HEK293 (cell line): ENCODE data around the gene PAK4.

Experiments
- CTCF ChIA-PET: fragments of 350-600 bp; formaldehyde crosslinking; extraction: SDS; loops from one replicate; lab custom pipeline; 2021; ENCODE audit warnings: antibody characterized with exemption; lab: Yijun Ruan, JAX
- POLR2A ChIA-PET: fragments of 300-600 bp; formaldehyde crosslinking; extraction: SDS; loops from one replicate; lab custom pipeline; 2020; ENCODE audit warnings: antibody characterized with exemption, inconsistent platforms; lab: Yijun Ruan, JAX
- H3K27ac ChIP-seq: fragments of 200-500 bp; sonication (Bioruptor generic); 2 replicates; pipeline ENCODE4 v1.5.1; 2014; ENCODE audit warnings: low read depth, low read length, control low read depth, inconsistent platforms; ENCODE audit errors: extremely low read depth
- H3K36me3 ChIP-seq, 2 experiments: fragments of 200-500 bp in 1 of 2; sonication (Bioruptor generic) in 1 of 2; 1 replicate in 1 of 2; 2 replicates in 1 of 2; pipeline ENCODE4 v1.5.1; 2014 to 2017; ENCODE audit warnings: inconsistent platforms in 2 of 2, low read length in 2 of 2; ENCODE audit not compliant: control insufficient read depth in 2 of 2, insufficient read depth in 1 of 2
- H3K4me1 ChIP-seq: fragments of 200-500 bp; sonication (Bioruptor generic); 2 replicates; pipeline ENCODE4 v1.5.1; 2014; ENCODE audit warnings: mild to moderate bottlenecking, low read length, inconsistent platforms; ENCODE audit not compliant: control insufficient read depth, insufficient read depth
- H3K4me3 ChIP-seq: 2 replicates; pipeline ENCODE4 v1.5.1; 2011; ENCODE audit warnings: low read depth, mild to moderate bottlenecking, control low read depth, low read length, moderate library complexity
- H3K9me3 ChIP-seq: fragments of 200-500 bp; sonication (Bioruptor generic); 2 replicates; pipeline ENCODE4 v1.5.1; 2014; ENCODE audit warnings: low read depth, low read length, inconsistent platforms; ENCODE audit not compliant: control insufficient read depth, insufficient read depth
- GFI1B ChIP-seq: fragments of 450-650 bp; formaldehyde crosslinking; IDR thresholded peaks from 2 replicates; pipeline ENCODE4 v1.5.1; 2016; ENCODE audit warnings: missing biosample characterization, missing genetic modification characterization
- GLI2 ChIP-seq: fragments of 450-650 bp; formaldehyde crosslinking; IDR thresholded peaks from 2 replicates; pipeline ENCODE4; 2017; ENCODE audit warnings: missing biosample characterization, missing genetic modification characterization, low read depth, borderline replicate concordance
- HIC1 ChIP-seq: fragments of 450-650 bp; formaldehyde crosslinking; IDR thresholded peaks from 2 replicates; pipeline ENCODE4 v1.5.1; 2016; ENCODE audit warnings: missing biosample characterization, missing genetic modification characterization
- HOXA7 ChIP-seq: sonication (generic); formaldehyde crosslinking; IDR thresholded peaks from 2 replicates; pipeline ENCODE4 v1.8.1; 2022; ENCODE audit warnings: missing genetic modification reagents, borderline replicate concordance
- MYNN ChIP-seq: fragments of 450-650 bp; formaldehyde crosslinking; IDR thresholded peaks from 2 replicates; pipeline ENCODE4 v1.5.1; 2016; ENCODE audit warnings: missing biosample characterization, missing genetic modification characterization, borderline replicate concordance
- PATZ1 ChIP-seq: fragments of 450-650 bp; formaldehyde crosslinking; IDR thresholded peaks from 2 replicates; pipeline ENCODE4 v1.5.1; 2016; ENCODE audit warnings: missing biosample characterization, missing genetic modification characterization
- PRDM2 ChIP-seq: fragments of 450-650 bp; formaldehyde crosslinking; IDR thresholded peaks from 2 replicates; pipeline ENCODE4 v1.5.1; 2016; ENCODE audit warnings: missing biosample characterization, missing genetic modification characterization, borderline replicate concordance
- SP2 ChIP-seq: fragments of 450-650 bp; formaldehyde crosslinking; IDR thresholded peaks from 2 replicates; pipeline ENCODE4 v1.5.1; 2016; ENCODE audit warnings: missing biosample characterization, missing genetic modification characterization
- ZBTB1 ChIP-seq: fragments of 450-650 bp; formaldehyde crosslinking; IDR thresholded peaks from 2 replicates; pipeline ENCODE4 v1.5.1; 2016; ENCODE audit warnings: missing biosample characterization, missing genetic modification characterization
- ZBTB49 ChIP-seq: fragments of 450-650 bp; formaldehyde crosslinking; IDR thresholded peaks from 2 replicates; pipeline ENCODE4 v1.5.1; 2016; ENCODE audit warnings: missing biosample characterization, missing genetic modification characterization, low read depth
- ZBTB7A ChIP-seq: fragments of 450-650 bp; formaldehyde crosslinking; IDR thresholded peaks from 2 replicates; pipeline ENCODE4 v1.5.1; 2016; ENCODE audit warnings: low read depth, missing biosample characterization, missing genetic modification characterization
- ZFHX2 ChIP-seq: fragments of 450-650 bp; formaldehyde crosslinking; conservative IDR thresholded peaks from 2 replicates; pipeline ENCODE4 v1.5.1; 2016; ENCODE audit warnings: missing biosample characterization, missing genetic modification characterization
- ZNF114 ChIP-seq: fragments of 450-650 bp; formaldehyde crosslinking; IDR thresholded peaks from 2 replicates; pipeline ENCODE4 v1.5.0; 2017; ENCODE audit warnings: missing biosample characterization, missing genetic modification characterization
- ZNF138 ChIP-seq: fragments of 450-650 bp; formaldehyde crosslinking; IDR thresholded peaks from 2 replicates; pipeline ENCODE4 v1.5.1; 2016; ENCODE audit warnings: missing biosample characterization, missing genetic modification characterization, borderline replicate concordance
- ZNF26 ChIP-seq: fragments of 450-650 bp; formaldehyde crosslinking; IDR thresholded peaks from 2 replicates; pipeline ENCODE4 v1.5.1; 2016; ENCODE audit warnings: missing biosample characterization, missing genetic modification characterization
- ZNF354C ChIP-seq: fragments of 450-650 bp; formaldehyde crosslinking; IDR thresholded peaks from 2 replicates; pipeline ENCODE4 v1.5.1; 2016; ENCODE audit warnings: missing biosample characterization, missing genetic modification characterization, low read depth, borderline replicate concordance
- ZNF548 ChIP-seq: fragments of 450-650 bp; formaldehyde crosslinking; IDR thresholded peaks from 2 replicates; pipeline ENCODE4 v1.5.1; 2016; ENCODE audit warnings: missing biosample characterization, missing genetic modification characterization
- ZNF549 ChIP-seq: fragments of 450-650 bp; IDR thresholded peaks from 2 replicates; pipeline ENCODE4 v1.5.1; 2018; ENCODE audit warnings: missing biosample characterization, missing genetic modification characterization, mild to moderate bottlenecking, inconsistent platforms, moderate library complexity
- ZNF600 ChIP-seq: fragments of 450-650 bp; formaldehyde crosslinking; IDR thresholded peaks from 2 replicates; pipeline ENCODE4 v1.5.1; 2016; ENCODE audit warnings: missing biosample characterization, missing genetic modification characterization
- ZSCAN30 ChIP-seq: fragments of 450-650 bp; IDR thresholded peaks from 2 replicates; pipeline ENCODE4 v1.5.1; 2018; ENCODE audit warnings: missing biosample characterization, mild to moderate bottlenecking, missing genetic modification characterization, moderate library complexity

The PAK4 gene

GRCh38 chr19:39174558-39175544 is 49.3 kb downstream of the PAK4 start (continued):
- TF ChIP-seq ZNF138 (tag by site-specific recombination) = no peak
- no peak for TF ChIP-seq GLI2 (tag by site-specific recombination)
- TF ChIP-seq ZBTB1 (tag by site-specific recombination) = no peak
- TF ChIP-seq PATZ1 (tag by site-specific recombination) = peak; percentile 46
- no peak for TF ChIP-seq ZNF549
- no peak for TF ChIP-seq SP2 (tag by site-specific recombination)
- TF ChIP-seq ZNF354C (tag by site-specific recombination) = no peak
- no peak for TF ChIP-seq MYNN
- TF ChIP-seq ZFHX2 = peak; percentile 77
- TF ChIP-seq ZNF114 (tag by site-specific recombination) = no peak
- TF ChIP-seq GFI1B = no peak
- no peak for TF ChIP-seq PRDM2 (tag by site-specific recombination)
- no peak for TF ChIP-seq ZNF26 (tag by site-specific recombination)
- TF ChIP-seq HOXA7 (CRISPR knock-in tag) = no peak
- no peak for TF ChIP-seq ZNF548 (tag by site-specific recombination)
- no peak for TF ChIP-seq ZNF600 (tag by site-specific recombination)

GRCh38 chr19:39175564-39175963 is 50.0 kb downstream of the PAK4 start:
- H3K27ac ChIP-seq = peak overlapping the region; percentile 16; the same call in 1 of the 2 replicates
- H3K9me3 ChIP-seq = no peaks in the 10 kb centered on the region
- POLR2A ChIA-PET = interaction anchor here (0.6 kb wide), 1 partner anchor 57 kb away, joined by 4 read pairs; no protein-coding TSS in a partner anchor
- peaks cover 31 to 59% of the 10 kb centered on the region in 2 experiments for H3K36me3 ChIP-seq
- H3K4me1 ChIP-seq = no peaks in the 10 kb centered on the region
- H3K4me3 ChIP-seq = no peak overlapping the region
- TF ChIP-seq ZBTB7A (tag by site-specific recombination) = no peak
- no peak for TF ChIP-seq ZSCAN30 (tag by site-specific recombination)
- TF ChIP-seq ZBTB49 (tag by site-specific recombination) = no peak
- no peak for TF ChIP-seq GFI1B
- peak; percentile 25; the same call in 1 of the 2 replicates for TF ChIP-seq HIC1 (tag by site-specific recombination)
- CTCF ChIA-PET = interaction anchor here (0.6 to 5.1 kb wide), 4 partner anchors 12 to 636 kb away, joined by 3 to 33 read pairs (median 6); no protein-coding TSS in a partner anchor
